Limb (tissue), 2 donors: Measurements from ENCODE around the gene C1QTNF8.

Experiments used
- DNase-seq, 2 donors: peaks; one replicate each; pipeline ENCODE4 v3.0.0-alpha.2; 2016; ENCODE audit errors: extremely low spot score in 2 of 2

The C1QTNF8 gene

DNA sequence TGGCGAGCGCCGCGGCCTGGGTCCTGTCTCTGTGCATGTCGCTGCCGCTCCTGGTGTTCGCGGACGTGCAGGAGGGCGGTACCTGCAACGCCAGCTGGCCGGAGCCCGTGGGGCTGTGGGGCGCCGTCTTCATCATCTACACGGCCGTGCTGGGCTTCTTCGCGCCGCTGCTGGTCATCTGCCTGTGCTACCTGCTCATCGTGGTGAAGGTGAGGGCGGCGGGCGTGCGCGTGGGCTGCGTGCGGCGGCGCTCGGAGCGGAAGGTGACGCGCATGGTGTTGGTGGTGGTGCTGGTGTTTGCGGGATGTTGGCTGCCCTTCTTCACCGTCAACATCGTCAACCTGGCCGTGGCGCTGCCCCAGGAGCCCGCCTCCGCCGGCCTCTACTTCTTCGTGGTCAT is 16.7 kb downstream of the C1QTNF8 start:
- DNase-seq: no peak

DNA sequence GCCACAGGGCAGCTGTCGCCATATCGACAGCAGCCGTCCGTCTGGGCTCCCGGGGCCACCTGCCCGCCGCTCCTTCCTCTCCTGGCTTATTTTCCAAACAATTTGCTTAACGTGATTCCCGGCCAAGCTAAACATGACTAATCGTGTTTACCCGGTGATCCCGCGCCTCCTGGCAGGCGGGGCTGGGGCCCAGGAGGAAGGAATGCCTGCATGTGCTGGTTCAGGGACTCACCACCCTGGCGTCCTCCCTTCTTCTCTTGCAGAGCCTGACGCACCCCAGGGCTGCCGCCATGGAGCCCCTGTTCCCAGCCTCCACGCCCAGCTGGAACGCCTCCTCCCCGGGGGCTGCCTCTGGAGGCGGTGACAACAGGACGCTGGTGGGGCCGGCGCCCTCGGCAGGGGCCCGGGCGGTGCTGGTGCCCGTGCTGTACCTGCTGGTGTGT is 17.4 kb downstream of the C1QTNF8 start:
- no peak for DNase-seq

DNA sequence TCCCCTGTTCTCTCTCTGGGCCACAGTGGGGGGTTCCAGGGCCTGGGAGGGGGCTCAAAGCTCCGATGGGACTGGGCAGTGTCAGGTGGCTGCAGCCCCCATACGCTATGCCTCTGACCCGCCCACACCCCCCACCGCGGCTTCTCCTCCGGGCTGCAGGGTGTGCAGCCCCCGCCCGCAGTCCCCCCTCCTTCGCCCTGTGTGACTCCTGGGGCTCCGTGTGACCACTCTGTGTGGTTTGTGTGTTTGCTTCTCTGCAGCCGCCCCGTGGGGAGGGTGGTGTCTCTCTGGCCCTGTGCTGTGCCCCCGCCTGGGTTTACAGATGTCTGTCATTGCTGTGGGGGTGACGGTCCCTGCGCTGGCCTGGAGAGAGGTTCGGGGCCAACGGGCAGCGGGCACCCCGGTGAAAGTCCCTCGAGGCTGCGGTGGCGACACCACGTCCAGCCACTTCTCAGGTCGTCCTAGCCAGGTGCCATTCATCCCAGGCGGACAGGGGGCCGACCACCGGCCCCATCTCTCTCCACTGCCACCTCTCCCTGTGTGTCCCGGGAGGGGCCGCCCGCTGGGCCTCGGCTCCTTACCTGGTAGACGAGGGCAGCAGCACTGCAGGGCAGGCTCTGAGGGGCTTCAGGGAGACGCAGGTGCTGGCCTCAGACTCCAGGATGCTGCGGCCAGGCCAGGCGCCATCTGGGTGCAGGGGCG is 18.0 kb downstream of the C1QTNF8 start:
- DNase-seq: no peak

DNA sequence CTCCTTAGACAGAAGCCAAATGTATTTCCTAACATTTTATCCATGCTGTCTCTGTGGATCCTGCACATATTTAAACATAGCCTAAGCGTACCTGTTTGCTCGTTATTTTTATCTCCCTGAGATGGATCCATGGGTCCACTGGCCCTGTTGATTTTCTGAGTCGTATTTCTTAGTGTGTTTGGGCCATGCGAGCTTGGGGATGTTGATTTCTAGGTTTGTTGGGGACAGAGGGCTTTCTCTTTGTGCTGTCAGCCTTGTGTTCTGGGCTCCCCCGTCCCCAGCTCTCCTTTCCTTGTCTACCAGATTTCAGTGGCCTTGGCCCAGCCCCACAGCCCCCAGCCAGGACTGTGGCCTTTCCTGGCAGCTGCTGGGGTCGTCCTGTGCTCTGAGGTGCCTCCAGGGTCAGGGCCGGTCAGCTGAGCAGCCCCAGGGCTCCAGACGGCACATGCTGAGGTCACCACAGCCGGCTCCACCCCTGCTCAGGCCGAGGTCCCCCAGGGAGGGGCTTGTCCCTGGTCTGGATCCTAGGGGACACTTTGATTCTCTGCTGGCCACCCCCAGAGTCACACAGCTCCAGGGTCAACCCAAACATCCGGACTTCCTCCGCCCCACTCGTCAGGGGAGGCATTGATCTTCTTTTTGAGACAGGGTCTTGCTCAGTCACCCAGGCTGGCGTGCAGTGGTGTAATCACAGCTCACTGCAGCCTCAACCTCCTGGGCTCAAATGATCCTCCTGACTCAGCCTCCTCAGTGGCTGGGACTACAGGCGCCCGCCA is 19.1 kb downstream of the C1QTNF8 start:
- no peak for DNase-seq

DNA sequence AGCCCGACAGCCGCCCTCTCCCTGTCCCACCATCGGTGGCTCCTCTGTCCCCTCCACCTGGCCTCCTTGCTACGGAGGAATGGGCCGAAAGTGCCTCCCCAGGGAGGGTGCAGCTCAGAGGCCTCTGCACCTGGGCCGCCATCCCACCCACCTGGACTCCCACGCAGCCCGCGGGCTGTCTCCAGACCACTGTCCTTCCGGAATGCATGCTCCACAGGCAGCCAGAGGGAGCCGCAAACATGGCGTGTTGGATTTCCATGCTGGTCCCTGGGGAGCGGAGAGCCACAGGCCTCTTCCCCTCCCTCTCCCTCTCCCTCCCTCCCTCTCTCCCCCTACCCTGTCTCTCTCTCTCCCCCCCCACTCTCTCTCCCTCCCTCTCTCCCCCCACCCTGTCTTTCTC is 20.5 kb downstream of the C1QTNF8 start:
- DNase-seq: no peak

DNA sequence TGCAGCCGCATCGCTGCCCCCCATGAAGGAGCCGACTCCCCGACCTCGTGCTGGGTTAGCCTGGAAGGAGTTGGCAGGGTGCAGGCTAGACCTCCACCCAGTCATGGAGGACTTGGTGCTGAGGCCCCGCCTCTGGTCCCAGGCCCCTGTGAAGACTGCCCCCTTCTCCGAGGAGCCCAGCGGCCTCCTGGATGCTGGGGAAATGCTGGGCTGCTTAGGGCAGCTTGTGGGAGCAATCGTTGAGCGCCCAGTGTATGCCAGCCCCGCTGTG is 21.7 kb downstream of the C1QTNF8 start:
- no peak for DNase-seq

DNA sequence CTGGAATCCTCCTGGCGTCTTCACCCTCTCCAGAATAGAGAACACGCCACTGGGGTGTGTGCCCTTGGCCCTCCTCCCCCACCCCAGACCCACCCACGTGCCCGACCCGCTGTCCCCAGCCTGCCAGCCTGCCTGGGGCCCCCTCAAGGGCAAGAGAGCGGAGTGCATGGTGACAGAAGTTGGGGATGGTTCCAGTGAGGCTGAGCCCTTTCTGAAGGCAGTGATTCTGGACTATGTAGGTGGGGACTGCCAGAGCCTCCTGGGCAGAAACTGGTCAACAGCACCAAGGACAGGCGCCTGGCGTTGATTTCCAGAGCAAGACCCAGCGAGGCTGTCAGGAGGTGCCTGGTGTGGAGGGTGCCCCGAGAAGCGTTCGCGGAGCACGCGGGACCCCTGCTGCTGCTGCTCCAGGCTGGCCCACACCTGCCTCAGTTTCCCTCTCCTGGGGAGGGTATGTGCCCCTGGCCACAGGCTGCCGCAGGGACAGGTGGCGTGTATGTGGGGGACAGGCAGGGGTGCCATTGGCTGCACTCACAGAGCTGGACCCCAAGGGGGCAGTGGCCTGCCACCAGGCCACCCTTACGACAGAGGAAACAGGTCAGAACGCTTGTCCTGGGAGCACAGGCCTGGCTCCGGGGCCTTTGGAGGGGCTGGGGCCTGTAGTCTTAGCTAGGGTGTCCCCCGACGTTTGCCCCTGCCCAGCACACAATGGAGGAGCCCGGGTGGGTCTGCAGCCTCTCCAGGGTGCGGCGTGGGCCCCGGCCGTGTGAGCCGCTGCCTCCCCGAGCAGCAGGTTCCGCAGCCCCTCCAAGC is 22.3 kb downstream of the C1QTNF8 start:
- DNase-seq: no peak

DNA sequence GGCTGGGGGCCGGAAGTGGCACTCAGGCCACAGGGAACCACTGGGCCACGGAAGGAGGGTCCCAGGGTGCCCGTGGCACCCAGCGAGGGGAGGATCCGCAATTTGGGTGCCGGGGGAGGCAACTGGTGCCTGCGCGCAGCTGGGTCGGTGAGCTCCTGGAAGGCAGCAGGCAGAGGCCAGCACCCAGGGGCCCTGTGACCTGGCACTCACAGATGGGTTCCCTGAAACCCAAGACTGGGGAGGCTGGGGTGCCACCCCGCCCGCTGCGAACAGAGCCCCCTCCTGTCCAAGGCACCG is 22.8 kb downstream of the C1QTNF8 start:
- DNase-seq: no peak

DNA sequence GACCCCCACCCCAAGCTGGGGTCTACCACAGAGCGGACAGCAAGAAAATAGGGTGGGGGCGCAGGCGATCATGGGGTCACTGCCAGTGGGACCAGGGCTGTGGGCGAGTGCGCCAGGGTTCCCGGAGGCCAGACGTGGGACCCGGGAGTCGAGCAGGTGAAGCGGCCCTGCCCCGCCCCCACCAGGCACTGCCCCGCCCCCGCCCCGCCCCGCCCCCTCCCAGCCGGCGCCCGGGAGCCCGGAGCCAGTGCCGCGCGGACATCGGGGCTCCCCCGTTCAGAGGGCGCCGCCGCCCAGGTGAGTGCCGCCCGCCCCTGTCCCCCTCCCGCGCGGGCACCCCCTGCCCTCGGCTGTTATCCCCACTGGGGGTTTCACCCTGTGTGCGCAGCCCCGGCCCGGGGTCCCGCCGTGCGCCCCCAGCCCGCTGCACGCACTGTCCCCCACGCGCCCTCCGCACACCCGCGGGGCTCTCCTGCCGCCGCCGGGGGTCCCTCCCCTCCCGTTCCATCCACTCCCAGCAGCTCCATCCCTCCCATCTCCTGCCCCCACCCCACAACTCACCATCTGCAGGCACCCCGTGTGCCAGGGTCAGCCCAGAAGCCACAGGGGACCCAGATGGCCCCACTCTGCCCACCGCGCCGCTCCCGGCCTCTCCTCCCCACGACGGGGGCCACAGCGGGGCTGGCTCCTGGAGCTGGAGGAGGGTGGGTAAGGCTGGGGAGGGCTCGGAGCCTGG is 23.4 kb downstream of the C1QTNF8 start, which contains the start of gene SSTR5:
Gene SSTR5, plus strand, starts transcription at position 222 of the 736 bp plus-strand sequence. CDS start 6,122 bp downstream, outside the sequence.
- no peak for DNase-seq

DNA sequence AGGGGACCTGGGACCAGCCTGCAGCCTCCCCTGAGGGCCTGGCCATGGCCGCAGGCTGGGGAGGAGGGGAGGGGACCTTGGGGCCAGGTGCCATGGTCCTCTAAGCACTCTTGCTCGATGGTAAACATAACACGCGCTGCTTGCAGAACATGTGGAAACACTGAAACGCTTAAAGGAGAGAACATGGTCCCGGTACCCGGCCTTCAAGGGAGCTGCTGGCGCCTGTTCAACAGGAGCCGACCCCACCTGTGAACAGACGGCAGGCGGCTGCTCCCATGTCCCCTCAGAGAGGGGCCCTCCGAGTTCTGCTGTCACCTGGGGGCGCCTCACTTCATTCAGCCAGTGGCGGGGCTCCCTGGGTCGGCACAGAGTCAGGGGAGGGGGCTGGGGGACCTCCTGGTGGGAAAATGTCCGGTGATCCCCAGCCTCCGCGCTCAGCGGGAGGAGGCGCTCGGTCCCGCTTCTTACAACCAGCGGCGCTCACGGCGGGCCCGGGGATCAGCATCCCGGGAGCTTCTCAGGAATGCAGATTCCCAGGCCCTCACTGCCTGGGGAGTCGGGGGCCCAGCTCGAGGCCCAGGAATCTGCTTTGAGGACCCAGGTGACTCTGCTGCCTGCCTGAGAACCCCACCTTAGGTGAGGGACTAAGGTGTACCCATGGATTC is 24.4 kb downstream of the C1QTNF8 start:
- DNase-seq: no peak

DNA sequence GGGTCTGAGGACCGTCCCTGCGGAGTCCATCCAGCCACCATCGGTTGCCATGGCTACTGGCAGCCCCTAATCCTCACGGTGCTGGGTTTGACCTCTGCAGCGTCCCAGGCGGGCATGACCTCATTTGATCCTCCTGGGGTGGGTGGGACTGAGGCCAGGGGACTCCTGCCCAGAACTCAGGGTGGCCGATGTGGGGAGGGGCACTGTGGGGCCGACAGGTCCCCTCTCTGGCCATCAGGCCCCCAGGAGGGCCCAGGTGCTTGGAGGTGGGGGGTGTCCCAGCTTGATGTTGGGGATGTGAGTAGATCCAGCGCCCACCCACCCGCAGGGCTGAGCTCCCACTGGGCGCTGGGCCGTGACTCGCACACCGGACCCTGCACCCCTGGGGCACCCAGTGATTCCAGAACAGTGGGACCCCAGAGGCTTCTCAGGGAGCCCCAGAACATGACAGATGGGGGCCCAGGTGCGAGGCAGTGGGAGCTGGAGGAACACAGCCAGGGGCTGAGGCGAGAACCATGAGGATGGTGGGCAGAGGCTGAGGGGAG is 25.1 kb downstream of the C1QTNF8 start:
- DNase-seq: no peak

DNA sequence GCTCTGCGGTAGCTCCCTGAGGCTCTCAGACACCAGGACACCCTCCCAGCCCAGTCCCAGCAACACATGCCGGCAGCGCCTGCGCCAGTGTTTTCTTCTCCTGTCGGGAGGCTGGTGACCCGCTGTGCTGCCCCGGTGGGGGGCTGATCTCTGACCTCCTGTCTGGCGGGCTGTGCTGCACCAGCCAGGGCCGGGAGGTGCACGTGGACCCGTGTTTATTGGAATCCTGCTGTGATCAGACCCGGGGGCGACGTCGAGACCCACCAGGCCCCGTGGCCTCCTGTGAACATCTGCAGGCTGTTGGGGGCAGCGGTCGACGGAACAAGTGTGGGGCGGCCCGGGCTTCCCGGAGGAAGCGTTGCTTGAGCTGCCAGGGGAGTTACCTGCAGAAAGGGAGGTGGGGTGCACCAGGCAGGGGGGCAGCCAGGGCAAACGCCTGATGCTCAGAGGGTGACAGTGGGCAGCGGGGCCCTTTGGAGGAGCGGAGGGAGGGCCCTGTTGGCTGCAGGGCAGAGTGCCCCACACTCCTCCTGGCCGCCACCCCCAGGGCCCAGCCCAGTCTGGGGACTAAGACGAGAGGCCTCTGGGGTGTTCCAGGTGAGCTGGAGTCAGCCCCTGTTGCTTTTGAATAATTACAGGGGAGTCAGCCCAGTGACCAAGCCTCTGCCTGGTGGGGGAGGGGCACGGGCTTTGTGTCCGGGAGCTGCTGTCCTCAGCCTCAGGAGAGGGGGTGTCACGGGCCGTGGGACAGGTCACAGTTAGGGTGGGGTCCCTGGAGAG is 25.8 kb downstream of the C1QTNF8 start:
- DNase-seq: no peak

DNA sequence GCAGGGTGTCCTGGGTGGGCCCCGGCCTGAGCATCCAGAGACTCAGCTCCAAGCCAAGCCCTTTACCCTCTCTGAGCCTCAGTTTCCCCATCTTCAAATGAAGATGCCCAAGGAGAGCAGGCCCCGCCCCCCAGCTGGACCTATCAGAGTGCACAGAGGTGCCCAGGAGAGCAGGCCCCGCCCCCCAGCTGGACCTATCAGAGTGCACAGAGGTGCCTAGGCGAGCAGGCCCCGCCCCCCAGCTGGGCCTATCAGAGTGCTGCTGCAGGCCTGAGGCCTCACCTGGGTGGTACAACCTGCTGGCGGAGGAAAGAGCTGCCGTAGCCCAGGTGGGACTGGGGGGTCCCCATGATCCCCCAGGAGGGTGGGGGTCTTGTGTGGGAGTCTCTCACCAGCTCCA is 26.9 kb downstream of the C1QTNF8 start:
- DNase-seq: no peak

DNA sequence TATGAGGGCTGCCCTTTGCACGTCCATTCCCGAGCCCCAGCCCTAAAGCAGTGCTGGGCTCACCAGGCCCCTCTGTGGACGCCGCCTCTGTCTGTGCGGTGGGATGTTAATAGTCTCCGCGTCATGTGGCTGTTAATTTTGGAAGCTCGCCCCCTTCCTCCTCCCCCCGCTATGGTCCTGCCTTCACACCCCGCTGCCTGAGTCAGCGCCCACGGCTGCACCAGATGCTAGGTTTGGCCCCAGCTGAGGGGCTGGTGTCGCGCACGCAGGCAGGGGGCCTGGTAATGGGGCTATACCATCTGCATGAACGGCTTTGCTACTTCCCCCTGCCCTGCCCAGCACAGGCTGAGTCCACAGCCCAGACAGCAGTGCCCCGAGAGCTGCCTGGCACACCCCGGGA is 27.6 kb downstream of the C1QTNF8 start:
- DNase-seq: no peak

DNA sequence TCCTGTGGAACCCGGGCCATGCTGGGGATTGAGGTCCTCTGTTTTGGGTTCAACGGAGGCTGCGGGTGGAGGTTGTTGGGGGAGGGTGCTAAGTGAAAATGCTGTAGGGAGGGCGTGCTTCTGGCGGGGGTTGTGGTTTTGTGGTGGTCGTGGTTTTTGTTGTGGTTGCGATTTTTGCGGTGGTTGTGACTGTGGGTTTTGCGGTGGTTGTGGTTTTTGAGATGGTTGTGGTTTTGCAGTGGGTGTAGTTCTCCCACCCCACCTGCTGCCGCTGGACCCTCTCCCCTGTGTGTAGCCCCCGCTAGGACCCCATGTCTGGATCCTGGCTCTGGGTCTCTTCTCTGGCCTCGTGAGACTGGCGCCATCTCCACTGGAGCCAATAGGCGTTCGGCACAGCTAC is 28.4 kb downstream of the C1QTNF8 start:
- DNase-seq: no peak

DNA sequence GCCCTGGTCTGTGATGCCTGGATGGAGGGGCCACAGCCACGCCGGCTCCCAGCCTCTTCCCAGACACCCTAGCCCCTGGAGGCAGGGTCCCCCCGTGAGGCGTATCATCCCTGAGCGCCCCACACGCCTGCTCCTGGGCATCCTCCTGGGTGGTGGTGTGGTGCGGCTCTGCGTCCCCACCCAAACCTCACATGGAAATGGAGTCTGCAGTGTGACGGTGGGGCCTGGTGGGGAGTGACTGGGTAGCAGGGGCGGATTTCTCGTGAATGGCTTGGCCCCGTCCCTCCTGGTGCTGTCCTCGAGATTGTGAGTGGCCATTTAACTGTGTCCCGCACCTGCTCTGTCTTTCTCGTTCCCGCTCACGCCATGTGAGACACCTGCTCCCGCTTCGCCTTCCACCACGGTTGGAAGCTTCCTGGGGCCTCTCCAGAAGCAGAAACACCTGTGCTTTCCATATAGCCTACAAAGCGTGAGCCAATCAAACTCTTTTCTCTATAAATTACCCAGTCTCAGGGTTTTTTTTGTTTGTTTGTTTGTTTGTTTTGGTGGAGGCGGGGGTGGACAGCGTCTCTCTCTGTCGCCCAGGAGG is 29.4 kb downstream of the C1QTNF8 start:
- no peak for DNase-seq

DNA sequence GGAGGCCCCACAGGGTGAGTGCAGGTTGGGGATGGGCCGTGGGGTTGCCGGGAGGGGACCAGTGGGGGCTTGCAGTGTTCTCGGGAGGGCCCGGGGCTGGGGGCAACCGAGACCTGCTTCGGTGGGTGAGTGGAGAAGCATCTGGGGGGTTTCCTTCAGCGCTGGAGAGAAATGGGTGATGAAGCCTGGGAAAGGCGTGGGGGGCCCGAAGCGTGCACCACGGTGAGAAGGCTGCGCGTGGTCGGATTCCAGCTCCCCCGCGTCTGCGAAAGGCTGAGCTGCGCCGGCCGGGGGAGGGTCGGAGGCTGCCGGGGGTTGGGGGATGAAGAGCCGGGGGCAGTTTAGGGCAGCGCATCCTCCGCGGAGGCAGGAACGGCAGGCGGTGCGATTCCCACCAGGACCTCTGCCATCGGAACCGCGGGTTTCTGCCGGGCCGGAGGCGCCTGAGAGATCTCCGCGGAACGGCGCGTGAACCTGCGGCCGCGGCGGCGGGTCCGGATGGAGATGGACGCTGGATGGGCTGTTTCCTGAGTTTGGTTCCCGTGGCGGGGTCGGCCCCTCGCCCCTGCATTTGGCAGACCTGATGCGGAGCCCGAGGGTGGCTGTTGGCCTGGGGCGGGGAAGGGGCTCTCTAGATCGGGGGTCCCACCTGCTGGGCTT is 30.4 kb downstream of the C1QTNF8 start:
- no peak for DNase-seq

DNA sequence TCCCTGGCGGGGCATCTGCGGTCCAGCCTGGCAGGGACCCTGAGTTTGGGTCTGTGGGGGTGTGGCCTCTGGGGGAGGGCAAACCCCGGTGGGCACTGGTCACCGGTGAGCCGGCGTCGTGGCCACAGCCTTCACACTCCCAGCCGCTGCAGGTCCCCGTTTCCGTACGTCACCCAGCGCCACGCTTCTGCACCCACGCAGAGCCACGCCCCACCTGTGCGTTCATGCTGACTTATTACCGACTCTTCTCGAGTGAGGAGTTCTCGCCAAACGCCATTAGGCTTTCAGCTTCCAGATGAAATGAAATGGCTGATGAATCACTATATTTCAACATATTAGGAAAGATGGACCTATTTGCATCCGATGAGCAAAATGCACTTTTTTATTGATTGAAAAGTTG is 32.3 kb downstream of the C1QTNF8 start:
- DNase-seq: no peak

DNA sequence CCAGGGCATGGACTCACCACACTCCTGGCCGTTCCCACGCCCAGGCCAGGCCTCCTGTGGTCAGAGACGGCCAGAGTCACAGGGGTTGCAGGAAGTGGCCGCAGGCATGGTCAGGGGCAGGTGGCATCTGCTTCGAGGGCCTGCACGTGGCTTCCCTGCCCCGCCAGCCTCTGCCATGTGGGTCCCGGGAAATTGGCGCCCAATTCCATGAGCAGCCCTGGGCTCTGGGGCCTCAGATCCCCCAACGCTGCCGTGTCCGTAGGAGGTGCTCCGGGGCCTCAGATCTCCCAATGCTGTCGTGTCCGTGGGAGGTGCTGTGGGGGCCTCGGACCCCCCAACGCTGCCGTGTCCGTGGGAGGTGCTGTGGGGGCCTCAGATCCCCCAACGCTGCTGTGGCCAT is 33.1 kb downstream of the C1QTNF8 start:
- no peak for DNase-seq
